ENCODE data around the gene BCL6B. TPM values are rescaled to one million over a fixed set of nuclear protein-coding genes. Genes with fewer than 3 reads are reported as not detected.
"Not testable (repeated sequence)": the region's sequence is repeated elsewhere in the genome, so short reads cannot be mapped to it uniquely, and the experiment has no call there.

Gene BCL6B, protein sequence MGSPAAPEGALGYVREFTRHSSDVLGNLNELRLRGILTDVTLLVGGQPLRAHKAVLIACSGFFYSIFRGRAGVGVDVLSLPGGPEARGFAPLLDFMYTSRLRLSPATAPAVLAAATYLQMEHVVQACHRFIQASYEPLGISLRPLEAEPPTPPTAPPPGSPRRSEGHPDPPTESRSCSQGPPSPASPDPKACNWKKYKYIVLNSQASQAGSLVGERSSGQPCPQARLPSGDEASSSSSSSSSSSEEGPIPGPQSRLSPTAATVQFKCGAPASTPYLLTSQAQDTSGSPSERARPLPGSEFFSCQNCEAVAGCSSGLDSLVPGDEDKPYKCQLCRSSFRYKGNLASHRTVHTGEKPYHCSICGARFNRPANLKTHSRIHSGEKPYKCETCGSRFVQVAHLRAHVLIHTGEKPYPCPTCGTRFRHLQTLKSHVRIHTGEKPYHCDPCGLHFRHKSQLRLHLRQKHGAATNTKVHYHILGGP
- total RNA-seq (2022) (not detected in 2 replicates), Bru-seq, nascent RNA (not detected), BruChase-seq, experiment 1, labeled RNA remaining after a 6-hour chase (not detected), BruChase-seq, experiment 2, labeled RNA remaining after a 2-hour chase (not detected)
- long read RNA-seq, result 0 reads

GRCh38 chr17:7022781-7023571, at the start of gene BCL6B:
BCL6B (plus strand) TSS chr17:7023050; CDS start chr17:7023672, 622 bp downstream.
- Mint-ChIP-seq H3K27me3 (ENCODE audit: unreplicated experiment) (peaks cover 26% of the 10 kb centered on the region), H3K27ac (ENCODE audit: unreplicated experiment) (no peak within 1 kb of the TSS), H3K9me3 (ENCODE audit: low read depth, unreplicated experiment) (no peaks in the 10 kb centered on the region), H3K36me3 (ENCODE audit: insufficient read depth, unreplicated experiment) (peaks cover 26% of the 10 kb centered on the region), H3K4me3 (ENCODE audit: low read depth, unreplicated experiment) (peak within 1 kb of the TSS; percentile 44), H3K4me1 (ENCODE audit: low read depth, unreplicated experiment) (no peaks in the 10 kb centered on the region)
- intact Hi-C loops (cut with micrococcal nuclease; ENCODE audit: unreplicated experiment), result no loop called here
- CTCF ChIA-PET, result no interaction called here
- no peak for DNase-seq
- no TSS peak for BruUV-seq (replicated peaks)
- no peak for TF ChIP-seq CTCF (IDR thresholded peaks at IDR 0.05; ENCODE audit: unreplicated experiment)

- BruUV-seq (replicated peaks); DNase-seq; H3K36me3 Mint-ChIP-seq (ENCODE audit: insufficient read depth, unreplicated experiment); H3K27me3 Mint-ChIP-seq (ENCODE audit: unreplicated experiment); intact Hi-C loops (cut with micrococcal nuclease; ENCODE audit: unreplicated experiment); CTCF ChIA-PET; H3K9me3 Mint-ChIP-seq (ENCODE audit: low read depth, unreplicated experiment); H3K4me1 Mint-ChIP-seq (ENCODE audit: low read depth, unreplicated experiment); H3K27ac Mint-ChIP-seq (ENCODE audit: unreplicated experiment); H3K4me3 Mint-ChIP-seq (ENCODE audit: low read depth, unreplicated experiment): not testable (repeated sequence)
Measured at GRCh38 chr17:6979440-6979839, 43.4 kb upstream of the BCL6B start.

DNA sequence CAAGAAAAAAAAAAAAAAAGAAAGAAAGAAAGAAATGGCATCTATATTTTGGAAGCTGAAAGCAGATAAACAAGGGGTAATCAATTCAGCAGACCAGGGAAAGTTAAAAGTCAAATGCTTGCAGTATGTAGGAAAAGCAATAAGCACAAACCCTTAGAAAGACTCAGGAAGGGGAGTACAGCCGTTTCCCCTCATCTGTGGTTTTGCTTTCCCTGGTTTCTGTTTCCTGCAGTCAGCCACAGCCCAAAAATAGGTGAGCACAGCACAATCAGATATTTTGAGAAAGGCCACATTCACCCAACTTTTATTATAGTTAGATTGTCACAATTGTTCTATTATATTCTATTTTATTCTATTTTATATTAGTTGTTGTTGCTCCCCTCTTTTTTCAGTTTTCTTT, 41.4 kb upstream of the BCL6B start:
- intact Hi-C loops (cut with micrococcal nuclease; ENCODE audit: unreplicated experiment), result no loop called here
- no peak overlapping the region for H3K27ac Mint-ChIP-seq (ENCODE audit: unreplicated experiment)

GRCh38 chr17:6985266-6985665, 37.6 kb upstream of the BCL6B start:
- no peaks in the 10 kb centered on the region for H3K9me3 Mint-ChIP-seq (ENCODE audit: low read depth, unreplicated experiment)
- no peaks in the 10 kb centered on the region for H3K27me3 Mint-ChIP-seq (ENCODE audit: unreplicated experiment)
- no peak for TF ChIP-seq CTCF (IDR thresholded peaks at IDR 0.05; ENCODE audit: unreplicated experiment)
- CTCF ChIA-PET, result no interaction called here
- H3K27ac Mint-ChIP-seq (ENCODE audit: unreplicated experiment), result no peak overlapping the region
- BruUV-seq (replicated peaks), result no TSS peak
- no peak overlapping the region for H3K4me3 Mint-ChIP-seq (ENCODE audit: low read depth, unreplicated experiment)
- intact Hi-C loops (cut with micrococcal nuclease; ENCODE audit: unreplicated experiment), result no loop called here
- DNase-seq, result no peak
- H3K4me1 Mint-ChIP-seq (ENCODE audit: low read depth, unreplicated experiment), result no peaks in the 10 kb centered on the region
- no peaks in the 10 kb centered on the region for H3K36me3 Mint-ChIP-seq (ENCODE audit: insufficient read depth, unreplicated experiment)

More for the DNA sequence above, 41.4 kb upstream of the BCL6B start:
- CTCF ChIA-PET, result no interaction called here
- no peak overlapping the region for H3K4me3 Mint-ChIP-seq (ENCODE audit: low read depth, unreplicated experiment)
- peaks cover 7% of the 10 kb centered on the region for H3K4me1 Mint-ChIP-seq (ENCODE audit: low read depth, unreplicated experiment)
- no peak for TF ChIP-seq CTCF (IDR thresholded peaks at IDR 0.05; ENCODE audit: unreplicated experiment)
- no peaks in the 10 kb centered on the region for H3K27me3 Mint-ChIP-seq (ENCODE audit: unreplicated experiment)
- DNase-seq, result no peak
- no TSS peak for BruUV-seq (replicated peaks)
- H3K36me3 Mint-ChIP-seq (ENCODE audit: insufficient read depth, unreplicated experiment), result no peaks in the 10 kb centered on the region
- no peaks in the 10 kb centered on the region for H3K9me3 Mint-ChIP-seq (ENCODE audit: low read depth, unreplicated experiment)
